ENCODE results near the gene DACT2. TPM values are rescaled to one million over a fixed set of nuclear protein-coding genes. Genes with fewer than 3 reads are reported as not detected.

Gene DACT2
- total and polyA plus RNA-seq, 4 donors: 0.25 to 2.8 (median 0.88) TPM

GRCh38 chr6:168355716-168356522, 36.3 kb upstream of the DACT2 start (continued):
- no peak for TF ChIP-seq REST (IDR thresholded peaks at IDR 0.05)
- no peak for TF ChIP-seq ATF3 (IDR thresholded peaks at IDR 0.05)

- H3K9me3 ChIP-seq (ENCODE audit: control insufficient read depth in 4 of 4, low read length in 3 of 4): no peaks in the 10 kb centered on the region
- 86% methylated on average over 10 of the region's 10 CpGs for WGBS
- no peak for DNase-seq (ENCODE audit: low spot score)
Observed at GRCh38 chr6:168354338-168354737, 34.8 kb upstream of the DACT2 start.

More at GRCh38 chr6:168354338-168354737, 34.8 kb upstream of the DACT2 start:
- Histone ChIP-seq H3K4me3 (ENCODE audit: low read depth in 1 of 3, low read length in 3 of 3) (no peak overlapping the region), H3K36me3 (ENCODE audit: control insufficient read depth in 4 of 4, insufficient read depth in 3 of 4, low read depth in 1 of 4, low read length in 3 of 4) (no peaks in the 10 kb centered on the region), H3K27ac (ENCODE audit: low read depth in 1 of 2, low read length in 2 of 2) (no peak overlapping the region), H3K27me3 (ENCODE audit: control insufficient read depth in 4 of 4, insufficient read depth in 4 of 4, low read length in 3 of 4) (no peaks in the 10 kb centered on the region), H3K9ac (ENCODE audit: low read depth in 1 of 2, low read length in 2 of 2) (no peak overlapping the region), H3K4me1 (ENCODE audit: control insufficient read depth in 4 of 4, insufficient read depth in 4 of 4, low read length in 3 of 4) (peaks cover 1 to 4% (median 3%) of the 10 kb centered on the region in 4 donors)
- TF ChIP-seq NR2F2 (IDR thresholded peaks at IDR 0.05): no peak
- no peak for TF ChIP-seq ATF3 (IDR thresholded peaks at IDR 0.05)
- no peak for TF ChIP-seq FOXA1 (IDR thresholded peaks at IDR 0.05)
- TF ChIP-seq FOXA2 (IDR thresholded peaks at IDR 0.05): no peak
- no peak for TF ChIP-seq EGR1 (IDR thresholded peaks at IDR 0.05; ENCODE audit: low read depth in 2 of 2)
- no peak for TF ChIP-seq RXRA (IDR thresholded peaks at IDR 0.05)
- TF ChIP-seq RAD21 (IDR thresholded peaks at IDR 0.05): no peak
- no peak for TF ChIP-seq HNF4A (conservative IDR thresholded peaks at IDR 0.05)
- TF ChIP-seq REST (IDR thresholded peaks at IDR 0.05): no peak
- TF ChIP-seq MAX (IDR thresholded peaks at IDR 0.05): no peak
- no peak for TF ChIP-seq ZBTB33 (IDR thresholded peaks at IDR 0.05)
- TF ChIP-seq CTCF (IDR thresholded peaks at IDR 0.05; ENCODE audit: low read depth, low read length, missing input control): no peak
- TF ChIP-seq GABPA (IDR thresholded peaks at IDR 0.05 in 1 of 2, conservative IDR thresholded peaks at IDR 0.05 in 1 of 2): no peak
- no peak for TF ChIP-seq JUND (IDR thresholded peaks at IDR 0.05)
- no peak for TF ChIP-seq SP1 (IDR thresholded peaks at IDR 0.05)
- TF ChIP-seq TAF1 (conservative IDR thresholded peaks at IDR 0.05): no peak

Data from liver (tissue), 9 donors.